Left lung (tissue), 10 donors: ENCODE results near the gene TMBIM4. TPM values are rescaled to one million over a fixed set of nuclear protein-coding genes. Genes with fewer than 3 reads are reported as not detected.

Source experiments
- ATAC-seq: fragments of 200-7000 bp; cut with Tn5 transposase; one replicate; pipeline ENCODE4 v1.9.1; 2020; ENCODE audit warnings: moderate library complexity
- DNase-seq, 4 donors: peaks; one replicate each; pipeline ENCODE4 v3.0.0-alpha.2; 2013 to 2020
- H3K27ac ChIP-seq, 2 donors: fragments of 200-600 bp; sonication (generic) in 1 of 2; one replicate each; pipeline versions ENCODE4 v1.5.0 to v1.8.0; 2020 to 2021
- H3K27me3 ChIP-seq, 2 donors: fragments of 200-600 bp; sonication (generic) in 1 of 2; one replicate each; pipeline versions ENCODE4 v1.5.0 to v1.8.0; 2020 to 2021
- H3K36me3 ChIP-seq, 2 donors: fragments of 200-600 bp; sonication (generic) in 1 of 2; one replicate each; pipeline versions ENCODE4 v1.5.0 to v1.8.0; 2020 to 2021
- H3K4me1 ChIP-seq, 2 donors: fragments of 200-600 bp; one replicate each; pipeline ENCODE4 v1.8.0; 2021
- H3K4me3 ChIP-seq, 2 donors: fragments of 200-600 bp; sonication (generic) in 1 of 2; one replicate each; pipeline versions ENCODE4 v1.5.0 to v1.8.0; 2020 to 2021; ENCODE audit warnings: mild to moderate bottlenecking in 1 of 2
- H3K9me3 ChIP-seq, 2 donors: fragments of 200-600 bp; sonication (generic) in 1 of 2; one replicate each; pipeline versions ENCODE4 v1.5.0 to v1.8.0; 2020 to 2021
- intact Hi-C, 2 donors: fragments of 100-400 bp; cut with DNase I; formaldehyde crosslinking; loops; one replicate each; pipeline versions ENCODE4 v1.11.2 to v1.14.2; 2022
- polyA plus RNA-seq, 6 donors: library from polyadenylated mRNA; unstranded; fragments of 120-200 nt; gene quantifications; one replicate each; pipeline ENCODE4 v1.2.1, GENCODE V29; 2013; ENCODE audit not compliant: insufficient read length in 6 of 6
- total RNA-seq, 2 donors: library from RNA; stranded (reverse); fragmentation: NEBNext Ultra II Directional; extraction: Animal tissue kit (Norgen Biotek cat#: 25700); gene quantifications; one replicate each; pipeline ENCODE4 v1.2.1, GENCODE V29; 2021
- TF ChIP-seq, protein P1 (sequence below), 2 donors: fragments of 200-600 bp; sonication (generic) in 1 of 2; IDR thresholded peaks; one replicate each; pipeline versions ENCODE4 v1.5.0 to v1.8.0; 2021; ENCODE audit warnings: antibody characterized with exemption in 2 of 2
- donor health status: DM: no; HTN: yes; CAD: no.
- donor health status: DM: no; HTN: no; CAD: no.

TMBIM4 gene
- total and polyA plus RNA-seq, 8 donors: 106 to 152 (median 117) TPM

DNA sequence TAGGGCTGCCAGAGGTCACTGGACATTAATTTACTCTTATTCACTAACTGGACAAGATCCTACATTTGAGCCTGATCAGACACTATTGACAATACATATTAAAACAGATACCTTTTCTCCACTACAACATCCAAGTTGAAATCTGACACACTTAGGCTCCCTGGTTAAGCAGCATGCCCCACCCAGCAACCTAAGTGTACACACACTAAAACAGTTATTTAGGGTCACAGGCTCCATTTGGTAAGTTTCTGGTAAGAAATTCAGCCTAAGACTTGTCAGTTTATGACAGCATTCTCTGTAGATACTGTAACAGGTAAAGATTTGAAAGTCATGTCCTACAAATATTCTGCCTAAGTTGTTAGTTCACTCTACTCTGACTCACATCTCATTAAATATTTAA, 27.0 kb downstream of the TMBIM4 start:
- Histone ChIP-seq H3K4me1 (peaks cover 6 to 44% of the 10 kb centered on the region in 2 donors), H3K4me3 (no peak overlapping the region), H3K9me3 (peaks cover 5 to 20% of the 10 kb centered on the region in 2 donors), H3K27ac (peak overlapping the region in 1 of 2 donors; percentile 86), H3K27me3 (no peaks in the 10 kb centered on the region), H3K36me3 (peaks cover 0 to 60% of the 10 kb centered on the region in 2 donors)
- DNase-seq: no peak
- ATAC-seq: no peak
- TF ChIP-seq, protein P1, sequence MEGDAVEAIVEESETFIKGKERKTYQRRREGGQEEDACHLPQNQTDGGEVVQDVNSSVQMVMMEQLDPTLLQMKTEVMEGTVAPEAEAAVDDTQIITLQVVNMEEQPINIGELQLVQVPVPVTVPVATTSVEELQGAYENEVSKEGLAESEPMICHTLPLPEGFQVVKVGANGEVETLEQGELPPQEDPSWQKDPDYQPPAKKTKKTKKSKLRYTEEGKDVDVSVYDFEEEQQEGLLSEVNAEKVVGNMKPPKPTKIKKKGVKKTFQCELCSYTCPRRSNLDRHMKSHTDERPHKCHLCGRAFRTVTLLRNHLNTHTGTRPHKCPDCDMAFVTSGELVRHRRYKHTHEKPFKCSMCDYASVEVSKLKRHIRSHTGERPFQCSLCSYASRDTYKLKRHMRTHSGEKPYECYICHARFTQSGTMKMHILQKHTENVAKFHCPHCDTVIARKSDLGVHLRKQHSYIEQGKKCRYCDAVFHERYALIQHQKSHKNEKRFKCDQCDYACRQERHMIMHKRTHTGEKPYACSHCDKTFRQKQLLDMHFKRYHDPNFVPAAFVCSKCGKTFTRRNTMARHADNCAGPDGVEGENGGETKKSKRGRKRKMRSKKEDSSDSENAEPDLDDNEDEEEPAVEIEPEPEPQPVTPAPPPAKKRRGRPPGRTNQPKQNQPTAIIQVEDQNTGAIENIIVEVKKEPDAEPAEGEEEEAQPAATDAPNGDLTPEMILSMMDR (IDR thresholded peaks at IDR 0.05): no peak
- intact Hi-C loops: no loop called here

DNA sequence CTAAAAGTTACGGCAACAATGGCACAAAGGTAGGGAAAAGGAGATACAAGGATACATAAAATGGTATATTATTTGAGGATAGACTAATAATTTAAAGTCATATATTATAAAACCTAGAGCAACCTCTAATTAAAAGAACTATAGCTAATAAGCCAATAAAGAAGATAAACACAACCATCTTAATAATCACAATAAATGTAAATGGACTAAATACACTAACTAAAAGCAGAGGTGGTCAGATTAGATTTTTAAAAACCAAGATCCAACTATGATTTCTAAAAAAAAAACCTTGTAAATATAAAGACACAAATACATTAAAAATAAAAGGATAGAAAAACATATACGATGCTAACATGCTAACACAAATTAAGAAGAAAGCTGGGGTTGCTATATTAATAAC, 28.5 kb downstream of the TMBIM4 start:
- peaks cover 0 to 75% of the 10 kb centered on the region in 2 donors for H3K36me3 ChIP-seq
- H3K27ac ChIP-seq: no peak overlapping the region
- no peak for ATAC-seq
- TF ChIP-seq, protein P1 (IDR thresholded peaks at IDR 0.05): no peak
- H3K9me3 ChIP-seq: peaks cover 5 to 20% of the 10 kb centered on the region in 2 donors
- no peaks in the 10 kb centered on the region for H3K27me3 ChIP-seq
- DNase-seq: no peak
- intact Hi-C loops: no loop called here
- peaks cover 6 to 38% of the 10 kb centered on the region in 2 donors for H3K4me1 ChIP-seq
- H3K4me3 ChIP-seq: no peak overlapping the region

DNA sequence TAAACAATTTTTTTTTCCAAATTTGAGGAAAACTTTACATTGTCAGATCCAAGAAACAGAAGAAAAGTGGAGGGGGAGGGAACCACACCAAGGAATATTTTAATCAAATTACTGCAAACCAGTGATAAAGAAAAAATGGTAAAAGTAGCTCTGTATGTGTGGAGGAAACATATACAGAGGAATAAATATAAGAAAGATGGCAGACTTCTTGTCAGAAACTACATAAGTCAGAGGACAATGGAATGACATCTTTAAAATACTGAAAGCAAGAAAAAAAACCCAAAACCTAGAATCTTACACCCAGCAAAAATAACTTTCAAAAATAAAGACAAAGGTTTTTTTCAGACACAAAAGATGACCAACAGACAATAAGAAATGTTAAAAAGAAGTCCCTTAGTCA, 29.1 kb downstream of the TMBIM4 start:
- H3K27me3 ChIP-seq: no peaks in the 10 kb centered on the region
- H3K4me3 ChIP-seq: no peak overlapping the region
- H3K4me1 ChIP-seq: peaks cover 6 to 32% of the 10 kb centered on the region in 2 donors
- TF ChIP-seq, protein P1 (IDR thresholded peaks at IDR 0.05): no peak
- no peak overlapping the region for H3K27ac ChIP-seq
- ATAC-seq (no peak), DNase-seq (no peak)
- H3K36me3 ChIP-seq: peaks cover 0 to 78% of the 10 kb centered on the region in 2 donors
- intact Hi-C loops: no loop called here
- H3K9me3 ChIP-seq: peaks cover 5 to 20% of the 10 kb centered on the region in 2 donors

DNA sequence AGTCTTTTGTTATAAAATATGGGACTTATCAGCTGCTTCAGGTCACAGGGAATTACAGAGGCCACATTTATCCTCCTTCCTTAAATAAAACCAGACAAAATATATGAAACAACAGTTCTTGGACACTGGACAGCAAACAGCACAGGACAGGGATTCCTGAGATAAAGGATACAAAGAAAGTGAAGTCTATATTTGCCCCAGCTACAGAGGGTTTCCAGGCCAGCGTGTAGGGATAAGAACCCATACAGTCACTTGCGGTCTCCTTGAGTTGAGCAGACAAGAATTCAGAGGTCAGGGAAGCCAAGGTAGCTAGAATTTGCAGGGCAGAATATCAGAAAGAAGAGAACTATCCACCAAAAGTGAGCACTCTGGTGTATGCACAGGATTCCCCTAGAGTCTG, 30.5 kb downstream of the TMBIM4 start:
- H3K27me3 ChIP-seq: no peaks in the 10 kb centered on the region
- TF ChIP-seq, protein P1 (IDR thresholded peaks at IDR 0.05): no peak
- H3K9me3 ChIP-seq: peaks cover 5 to 20% of the 10 kb centered on the region in 2 donors
- no peak for ATAC-seq
- H3K36me3 ChIP-seq: peaks cover 0 to 78% of the 10 kb centered on the region in 2 donors
- no peak for DNase-seq
- no peak overlapping the region for H3K27ac ChIP-seq
- intact Hi-C loops: no loop called here
- peaks cover 0 to 18% of the 10 kb centered on the region in 2 donors for H3K4me1 ChIP-seq
- no peak overlapping the region for H3K4me3 ChIP-seq

DNA sequence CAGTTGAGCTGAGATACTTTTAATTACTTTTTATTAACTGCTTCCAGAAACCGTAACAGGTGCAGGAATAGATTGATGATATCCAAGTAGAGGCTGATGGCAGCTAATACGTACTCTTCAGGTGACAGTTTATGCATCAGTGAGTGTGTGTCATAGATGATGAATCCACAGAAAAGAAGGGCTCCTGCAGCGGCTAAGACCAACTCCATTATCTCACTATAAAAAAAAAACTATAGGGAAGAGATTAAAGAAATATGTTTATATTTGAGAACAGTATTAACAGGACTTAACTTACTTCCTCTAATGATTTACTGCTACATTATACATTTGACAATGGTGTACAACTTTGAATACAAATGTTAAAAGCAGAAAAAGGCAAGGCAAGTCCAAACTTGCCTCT, 31.9 kb downstream of the TMBIM4 start:
- peaks cover 0 to 6% of the 10 kb centered on the region in 2 donors for H3K4me1 ChIP-seq
- intact Hi-C loops: no loop called here

More for the DNA sequence above, 31.9 kb downstream of the TMBIM4 start:
- DNase-seq: no peak
- H3K9me3 ChIP-seq: peaks cover 5 to 20% of the 10 kb centered on the region in 2 donors
- H3K4me3 ChIP-seq: no peak overlapping the region
- peaks cover 0 to 70% of the 10 kb centered on the region in 2 donors for H3K36me3 ChIP-seq
- ATAC-seq: no peak
- no peaks in the 10 kb centered on the region for H3K27me3 ChIP-seq
- H3K27ac ChIP-seq: no peak overlapping the region
- TF ChIP-seq, protein P1 (IDR thresholded peaks at IDR 0.05): no peak
